H9 (cell line): ENCODE measurements around the gene ARMC2. TPM values are rescaled to one million over a fixed set of nuclear protein-coding genes. Genes with fewer than 3 reads are reported as not detected.

Experiments
- DNase-seq: peaks from one replicate; pipeline ENCODE4 v3.0.0-alpha.2; 2017
- H2AFZ ChIP-seq: one replicate; pipeline ENCODE4 v1.6.1; 2013; ENCODE audit warnings: mild to moderate bottlenecking, low read length, control low read depth, moderate library complexity
- H2AK5ac ChIP-seq: 2 replicates; pipeline ENCODE4 v1.6.1; 2013; ENCODE audit warnings: low read length, control low read depth, mixed read lengths; ENCODE audit not compliant: insufficient read length
- H2BK120ac ChIP-seq: one replicate; pipeline ENCODE4 v1.6.1; 2013; ENCODE audit warnings: low read depth, mild to moderate bottlenecking, low read length, control low read depth, inconsistent platforms; ENCODE audit not compliant: poor library complexity, severe bottlenecking
- H2BK12ac ChIP-seq: 2 replicates; pipeline ENCODE4 v1.6.1; 2013; ENCODE audit warnings: low read length, control low read depth, mixed read lengths, low read depth; ENCODE audit not compliant: insufficient read length
- H2BK15ac ChIP-seq: 2 replicates; pipeline ENCODE4 v1.6.1; 2013; ENCODE audit warnings: low read depth, low read length, control low read depth
- H2BK20ac ChIP-seq: one replicate; pipeline ENCODE4 v1.6.1; 2013; ENCODE audit warnings: low read depth, mild to moderate bottlenecking, low read length, control low read depth, inconsistent platforms; ENCODE audit not compliant: poor library complexity, severe bottlenecking
- H2BK5ac ChIP-seq: 2 replicates; pipeline ENCODE4 v1.6.1; 2013; ENCODE audit warnings: low read length, control low read depth, mixed read lengths; ENCODE audit not compliant: insufficient read length
- H3K14ac ChIP-seq: 2 replicates; pipeline ENCODE4 v1.6.1; 2013; ENCODE audit warnings: low read length, control low read depth; ENCODE audit not compliant: insufficient read depth
- H3K18ac ChIP-seq: 2 replicates; pipeline ENCODE4 v1.6.1; 2013; ENCODE audit warnings: low read depth, mild to moderate bottlenecking, mixed read lengths, low read length, control low read depth; ENCODE audit not compliant: insufficient read length
- H3K23ac ChIP-seq: 2 replicates; pipeline ENCODE4 v1.6.1; 2013; ENCODE audit warnings: low read length, control low read depth, mixed read lengths, low read depth; ENCODE audit not compliant: insufficient read length
- H3K23me2 ChIP-seq: 2 replicates; pipeline ENCODE4 v1.6.1; 2013; ENCODE audit warnings: low read depth, mild to moderate bottlenecking, mixed read lengths, low read length, control low read depth; ENCODE audit not compliant: insufficient read length, poor library complexity, severe bottlenecking
- H3K27ac ChIP-seq: 2 replicates; pipeline ENCODE4 v1.5.1; 2013; ENCODE audit warnings: low read length, control low read depth, mixed read lengths, low read depth; ENCODE audit not compliant: insufficient read length
- H3K27me3 ChIP-seq: 2 replicates; pipeline ENCODE4 v1.6.1; 2013; ENCODE audit warnings: low read length, control low read depth, inconsistent platforms; ENCODE audit not compliant: insufficient read depth
- H3K4ac ChIP-seq: 2 replicates; pipeline ENCODE4 v1.6.1; 2013; ENCODE audit warnings: low read depth, mild to moderate bottlenecking, control low read depth, inconsistent platforms, low read length, moderate library complexity
- H3K4me1 ChIP-seq: 2 replicates; pipeline ENCODE4 v1.6.1; 2013; ENCODE audit warnings: low read length, control low read depth, inconsistent platforms; ENCODE audit not compliant: insufficient read depth
- H3K4me2 ChIP-seq: 2 replicates; pipeline ENCODE4 v1.6.1; 2013; ENCODE audit warnings: low read length, control low read depth, mixed read lengths; ENCODE audit not compliant: insufficient read length, insufficient read depth
- H3K56ac ChIP-seq: 2 replicates; pipeline ENCODE4 v1.6.1; 2013; ENCODE audit warnings: low read depth, mild to moderate bottlenecking, mixed read lengths, low read length, control low read depth; ENCODE audit not compliant: insufficient read length
- H3K79me1 ChIP-seq: 2 replicates; pipeline ENCODE4 v1.6.1; 2013; ENCODE audit warnings: low read depth, mild to moderate bottlenecking, moderate library complexity, low read length, control low read depth, inconsistent platforms; ENCODE audit not compliant: insufficient read depth, poor library complexity, severe bottlenecking
- H3K79me2 ChIP-seq: 2 replicates; pipeline ENCODE4 v1.6.1; 2013; ENCODE audit warnings: low read length, control low read depth, inconsistent platforms; ENCODE audit not compliant: insufficient read depth
- H3K9ac ChIP-seq: 2 replicates; pipeline ENCODE4 v1.6.1; 2013; ENCODE audit warnings: low read length, control low read depth, mixed read lengths; ENCODE audit not compliant: insufficient read length; ENCODE audit errors: extremely low read depth
- H3K9me3 ChIP-seq: one replicate; pipeline ENCODE4 v1.6.1; 2013; ENCODE audit warnings: low read depth, low read length, inconsistent platforms; ENCODE audit not compliant: control insufficient read depth
- H3T11ph ChIP-seq: one replicate; pipeline ENCODE4 v1.6.1; 2013; ENCODE audit warnings: mild to moderate bottlenecking, low read length, control low read depth, inconsistent platforms
- H4K20me1 ChIP-seq: one replicate; pipeline ENCODE4 v1.6.1; 2013; ENCODE audit not compliant: control insufficient read depth, insufficient read length, insufficient read depth
- H4K5ac ChIP-seq: 2 replicates; pipeline ENCODE4 v1.6.1; 2013; ENCODE audit warnings: low read depth, mild to moderate bottlenecking, mixed read lengths, low read length, control low read depth; ENCODE audit not compliant: insufficient read length
- H4K8ac ChIP-seq: replicated peaks from 2 replicates; pipeline ENCODE4 v1.6.1; 2013; ENCODE audit warnings: low read length, control low read depth, mixed read lengths, low read depth; ENCODE audit not compliant: insufficient read length
- H4K91ac ChIP-seq: 2 replicates; pipeline ENCODE4 v1.6.1; 2013; ENCODE audit warnings: low read depth, mild to moderate bottlenecking, moderate library complexity, mixed read lengths, low read length, control low read depth; ENCODE audit not compliant: insufficient read length
- H3K27ac Mint-ChIP-seq, 3 experiments: 2 replicates in 2 of 3; 3 replicates in 1 of 3; pipeline ENCODE4 v1.8.0; 2020 to 2021; ENCODE audit warnings: mixed read lengths in 3 of 3, mild to moderate bottlenecking in 1 of 3, moderate library complexity in 1 of 3
- H3K27me3 Mint-ChIP-seq: 2 replicates; pipeline ENCODE4 v1.8.0; 2021; ENCODE audit warnings: low read depth, mild to moderate bottlenecking, moderate library complexity, mixed read lengths
- H3K36me3 Mint-ChIP-seq, 3 experiments: 2 replicates in 2 of 3; 3 replicates in 1 of 3; pipeline ENCODE4 v1.8.0; 2020 to 2021; ENCODE audit warnings: low read depth in 3 of 3, mixed read lengths in 3 of 3; ENCODE audit not compliant: insufficient read depth in 1 of 3
- H3K4me1 Mint-ChIP-seq, 2 experiments: 2 replicates each; pipeline ENCODE4 v1.8.0; 2020; ENCODE audit warnings: mixed read lengths in 2 of 2
- H3K4me3 Mint-ChIP-seq, 2 experiments: 2 replicates in 1 of 2; 3 replicates in 1 of 2; pipeline ENCODE4 v1.8.0; 2020 to 2021; ENCODE audit warnings: mild to moderate bottlenecking in 2 of 2, mixed read lengths in 2 of 2, moderate library complexity in 1 of 2
- H3K9me3 Mint-ChIP-seq, 2 experiments: 2 replicates in 1 of 2; 3 replicates in 1 of 2; pipeline ENCODE4 v1.8.0; 2020; ENCODE audit warnings: mild to moderate bottlenecking in 2 of 2, mixed read lengths in 2 of 2, moderate library complexity in 1 of 2
- WGBS: extraction: QIAGEN DNeasy Blood & Tissue Kit; methylation state at CpG from one replicate; pipeline ENCODE4 v1.1.7; 2013; ENCODE audit warnings: missing lambda C conversion rate, low lambda C conversion rate, mixed read lengths; ENCODE audit not compliant: insufficient read length; ENCODE audit errors: extremely low coverage; 5-methylcytosine and 5-hydroxymethylcytosine counted together
- total RNA-seq: library from RNA; stranded (reverse); gene quantifications from 2 replicates; pipeline ENCODE4 v1.2.1, GENCODE V29; 2021
- TF ChIP-seq, protein P1 (sequence below): fragments of 200-600 bp; sonication (generic); conservative IDR thresholded peaks from 3 replicates; pipeline ENCODE4 v1.8.0; 2021; ENCODE audit warnings: antibody characterized with exemption, mild to moderate bottlenecking

The ARMC2 gene
- total RNA-seq, 1 experiment from 2014 or later = 2.8 TPM

GRCh38 chr6:108850669-108851465 lies 2.6 kb downstream of the ARMC2 start:
- H3K79me2 ChIP-seq = no peaks in the 10 kb centered on the region
- TF ChIP-seq, protein P1, sequence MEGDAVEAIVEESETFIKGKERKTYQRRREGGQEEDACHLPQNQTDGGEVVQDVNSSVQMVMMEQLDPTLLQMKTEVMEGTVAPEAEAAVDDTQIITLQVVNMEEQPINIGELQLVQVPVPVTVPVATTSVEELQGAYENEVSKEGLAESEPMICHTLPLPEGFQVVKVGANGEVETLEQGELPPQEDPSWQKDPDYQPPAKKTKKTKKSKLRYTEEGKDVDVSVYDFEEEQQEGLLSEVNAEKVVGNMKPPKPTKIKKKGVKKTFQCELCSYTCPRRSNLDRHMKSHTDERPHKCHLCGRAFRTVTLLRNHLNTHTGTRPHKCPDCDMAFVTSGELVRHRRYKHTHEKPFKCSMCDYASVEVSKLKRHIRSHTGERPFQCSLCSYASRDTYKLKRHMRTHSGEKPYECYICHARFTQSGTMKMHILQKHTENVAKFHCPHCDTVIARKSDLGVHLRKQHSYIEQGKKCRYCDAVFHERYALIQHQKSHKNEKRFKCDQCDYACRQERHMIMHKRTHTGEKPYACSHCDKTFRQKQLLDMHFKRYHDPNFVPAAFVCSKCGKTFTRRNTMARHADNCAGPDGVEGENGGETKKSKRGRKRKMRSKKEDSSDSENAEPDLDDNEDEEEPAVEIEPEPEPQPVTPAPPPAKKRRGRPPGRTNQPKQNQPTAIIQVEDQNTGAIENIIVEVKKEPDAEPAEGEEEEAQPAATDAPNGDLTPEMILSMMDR = no peak
- no peak overlapping the region for H4K91ac ChIP-seq
- H3K27ac ChIP-seq = no peak overlapping the region
- no peak overlapping the region for H3K23ac ChIP-seq
- H2AK5ac ChIP-seq = no peak overlapping the region
- no peaks in the 10 kb centered on the region for H4K20me1 ChIP-seq
- H3K79me1 ChIP-seq = no peaks in the 10 kb centered on the region
- no CpG with 5 or more reads among the region's 10 CpGs for WGBS
- H2BK12ac ChIP-seq = no peak overlapping the region
- H2BK120ac ChIP-seq = no peak overlapping the region
- H3K4me1 ChIP-seq = no peaks in the 10 kb centered on the region; the same call in 1 of the 2 replicates
- H3K27me3 ChIP-seq = no peaks in the 10 kb centered on the region; the same call in 1 of the 2 replicates
- Mint-ChIP-seq H3K4me1 (peaks cover 13 to 15% of the 10 kb centered on the region in 2 experiments), H3K27ac (no peak overlapping the region; a peak in 1 of 7 replicates), H3K27me3 (peaks cover 3% of the 10 kb centered on the region; the same call in 1 of the 2 replicates), H3K4me3 (no peak overlapping the region), H3K36me3 (peaks cover 13 to 16% (median 14%) of the 10 kb centered on the region in 3 experiments; a peak in 6 of 7 replicates), H3K9me3 (peaks cover 0 to under 1% of the 10 kb centered on the region in 2 experiments; a peak in 1 of 5 replicates)
- no peak overlapping the region for H2BK20ac ChIP-seq
- no peak overlapping the region for H3K9ac ChIP-seq
- no peak overlapping the region for H3K14ac ChIP-seq
- H2BK5ac ChIP-seq = no peak overlapping the region
- no peaks in the 10 kb centered on the region for H3K9me3 ChIP-seq
- no peak overlapping the region for H3K4ac ChIP-seq
- H4K5ac ChIP-seq = no peak overlapping the region
- DNase-seq = no peak
- no peak overlapping the region for H3K56ac ChIP-seq
- H4K8ac ChIP-seq = no peak overlapping the region
- H3K4me2 ChIP-seq = no peak overlapping the region
- H2AFZ ChIP-seq = no peak overlapping the region
- H3K23me2 ChIP-seq = peaks cover 4% of the 10 kb centered on the region
- H2BK15ac ChIP-seq = no peak overlapping the region
- H3K18ac ChIP-seq = no peak overlapping the region
- H3T11ph ChIP-seq = no peak overlapping the region
